HG03064 (cell line): ENCODE measurements around the gene TMEM38B.
"Not testable (repeated sequence)": the region's sequence is repeated elsewhere in the genome, so short reads cannot be mapped to it uniquely, and the experiment has no call there.

Experiments
- ATAC-seq: cut with Tn5 transposase; IDR thresholded peaks from one replicate; pipeline ENCODE4 v1.9.1; 2021; ENCODE audit warnings: low read depth; ENCODE audit not compliant: unreplicated experiment

The TMEM38B gene

DNA sequence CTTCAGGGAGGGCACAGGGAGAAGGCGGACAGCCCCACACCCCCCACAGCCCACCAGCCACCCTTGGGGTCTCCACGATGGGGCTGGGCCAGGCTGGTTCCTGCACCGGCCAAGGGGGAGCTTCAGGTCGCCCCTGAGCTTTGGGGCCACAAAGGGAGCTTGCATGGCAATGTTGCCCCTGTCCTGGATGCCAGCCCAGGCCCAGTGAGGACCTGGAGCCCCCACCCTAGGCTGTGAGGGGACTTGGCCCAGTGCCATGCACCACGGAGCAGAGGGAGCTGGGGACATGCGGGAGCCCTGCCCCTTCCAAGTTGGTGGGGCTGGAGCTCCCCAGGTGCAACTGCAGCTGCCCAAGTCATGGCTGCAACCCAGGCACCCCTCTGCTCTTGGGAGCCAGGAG, 18.4 kb downstream of the TMEM38B start:
- no peak for ATAC-seq

DNA sequence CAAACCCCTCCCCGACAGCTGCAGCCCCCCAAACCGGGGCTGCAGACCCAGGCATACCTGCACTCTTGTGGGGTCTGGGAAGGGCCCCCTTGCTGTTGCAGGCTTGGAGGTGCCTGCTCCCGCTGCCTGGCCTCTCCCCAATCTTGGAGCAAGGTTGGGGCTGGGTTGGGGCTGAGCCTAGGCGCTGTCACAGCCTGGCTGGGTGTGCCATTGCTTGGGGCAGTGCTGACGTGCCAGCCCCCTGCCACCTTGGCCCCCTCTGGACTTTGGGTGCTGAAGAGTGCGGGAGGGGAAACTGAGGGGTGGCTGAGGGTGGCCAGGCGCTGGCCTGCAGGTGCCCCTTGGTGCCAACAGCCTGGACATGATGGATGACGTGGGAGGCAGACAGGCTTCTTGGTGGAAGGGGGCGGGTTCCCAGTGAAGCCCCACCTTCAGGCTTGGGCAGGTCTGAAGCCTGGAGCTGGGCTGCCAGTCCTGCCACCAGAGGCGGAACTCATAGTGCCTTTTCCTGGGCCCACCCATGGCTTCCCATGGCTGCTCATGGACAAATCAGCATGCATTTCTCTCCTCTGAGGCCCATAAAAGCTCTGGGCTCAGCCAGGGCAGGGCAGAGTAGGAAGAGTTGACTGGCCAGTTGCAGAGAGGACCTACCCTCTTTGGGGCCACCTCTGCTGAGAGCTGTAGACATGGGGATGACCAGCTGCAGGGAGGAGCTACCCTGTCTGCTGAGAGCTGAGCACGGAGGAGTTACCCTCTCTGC, 19.1 kb downstream of the TMEM38B start:
- ATAC-seq, result no peak

DNA sequence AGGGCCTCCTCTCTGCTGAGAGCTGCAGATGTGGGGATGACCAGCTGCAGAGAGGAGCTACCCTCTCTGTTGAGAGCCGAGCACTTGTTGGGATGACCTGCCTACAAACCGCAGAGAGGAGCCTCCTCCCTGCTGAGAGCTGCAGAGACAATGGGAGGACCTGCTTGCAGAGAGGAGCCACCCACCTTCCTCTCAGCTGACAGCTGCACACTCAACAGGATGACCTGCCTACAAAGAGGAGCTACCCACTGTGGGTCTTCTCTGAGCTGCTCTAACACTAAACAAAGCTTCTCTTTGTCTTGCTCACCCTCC, 19.6 kb downstream of the TMEM38B start:
- ATAC-seq, result no peak

GRCh38 chr9:105716146-105716545, 21.8 kb downstream of the TMEM38B start:
- ATAC-seq, result no peak

DNA sequence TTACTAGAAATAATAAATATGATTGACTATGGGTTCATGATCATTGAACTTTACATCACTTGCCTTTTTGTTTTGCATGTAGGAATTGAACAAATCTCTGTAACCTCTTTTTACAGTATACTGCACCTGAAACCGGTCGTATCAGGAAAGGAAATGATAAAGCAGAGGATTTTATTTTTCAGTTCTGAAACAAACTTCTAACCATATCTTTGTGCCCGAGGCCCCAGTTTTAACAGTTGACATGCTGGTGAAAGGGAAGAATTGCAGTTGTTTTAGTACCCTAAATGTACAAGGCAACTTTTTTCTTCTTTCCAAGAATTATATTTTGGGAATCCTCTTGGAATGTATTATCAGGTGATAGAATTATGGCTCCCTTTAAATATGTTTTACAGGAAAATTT, 27.8 kb downstream of the TMEM38B start:
- no peak for ATAC-seq

DNA sequence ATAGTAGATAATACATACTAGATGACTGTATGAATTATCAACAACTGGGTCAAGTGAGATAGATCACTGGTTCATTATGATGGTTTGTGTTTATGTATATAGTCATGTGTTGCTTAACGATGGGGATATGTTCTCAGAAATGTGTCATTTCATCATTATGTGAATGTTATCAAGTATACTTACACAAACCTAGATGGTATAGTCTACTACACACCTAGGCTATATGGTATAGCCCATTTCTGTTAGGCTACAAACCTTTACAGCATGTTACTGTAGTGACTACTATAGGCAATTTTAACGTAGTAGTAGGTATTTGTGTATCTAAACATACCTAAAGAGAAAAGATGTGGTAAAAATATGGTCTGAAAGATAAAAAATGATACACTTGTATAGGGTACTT, 31.0 kb downstream of the TMEM38B start:
- ATAC-seq, result no peak

DNA sequence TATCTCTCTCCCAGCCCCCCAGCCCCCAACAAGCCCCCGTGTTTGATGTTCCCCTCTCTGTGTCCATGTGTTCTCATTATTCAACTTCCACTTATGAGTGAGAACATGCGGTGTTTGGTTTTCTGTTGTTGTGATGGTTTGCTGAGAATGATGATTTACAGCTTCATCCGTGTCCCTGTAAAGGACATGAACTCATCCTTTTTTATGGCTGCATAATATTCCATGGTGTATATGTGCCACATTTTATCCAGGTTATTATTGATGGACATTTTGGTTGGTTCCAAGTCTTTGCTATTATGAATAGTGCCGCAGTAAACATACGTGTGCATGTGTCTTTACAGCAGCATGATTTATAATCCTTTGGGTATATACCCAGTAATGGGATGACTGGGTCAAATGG, 33.9 kb downstream of the TMEM38B start:
- not testable (repeated sequence) for ATAC-seq

- ATAC-seq, result not testable (repeated sequence)
Measured at GRCh38 chr9:105731420-105731819, 37.1 kb downstream of the TMEM38B start.

- ATAC-seq, result no peak
Measured at GRCh38 chr9:105735366-105735765, 41.0 kb downstream of the TMEM38B start.

- ATAC-seq, result no peak
Measured at GRCh38 chr9:105737205-105737604, 42.9 kb downstream of the TMEM38B start.

GRCh38 chr9:105742088-105742487, 47.7 kb downstream of the TMEM38B start:
- ATAC-seq, result no peak

DNA sequence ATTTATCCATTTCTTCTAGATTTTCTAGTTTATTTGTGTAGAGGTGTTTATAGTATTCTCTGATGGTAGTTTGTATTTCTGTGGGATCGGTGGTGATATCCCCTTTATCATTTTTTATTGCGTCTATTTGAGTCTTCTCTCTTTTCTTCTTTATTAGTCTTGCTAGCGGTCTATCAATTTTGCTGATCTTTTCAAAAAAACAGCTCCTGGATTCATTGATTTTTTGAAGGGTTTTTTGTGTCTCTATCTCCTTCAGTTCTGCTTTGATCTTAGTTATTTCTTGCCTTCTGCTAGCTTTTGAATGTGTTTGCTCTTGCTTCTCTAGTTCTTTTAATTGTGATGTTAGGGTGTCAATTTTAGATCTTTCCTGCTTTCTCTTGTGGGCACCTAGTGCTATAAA, 53.0 kb downstream of the TMEM38B start:
- ATAC-seq, result not testable (repeated sequence)

GRCh38 chr9:105751761-105752160, 57.4 kb downstream of the TMEM38B start:
- ATAC-seq, result no peak

DNA sequence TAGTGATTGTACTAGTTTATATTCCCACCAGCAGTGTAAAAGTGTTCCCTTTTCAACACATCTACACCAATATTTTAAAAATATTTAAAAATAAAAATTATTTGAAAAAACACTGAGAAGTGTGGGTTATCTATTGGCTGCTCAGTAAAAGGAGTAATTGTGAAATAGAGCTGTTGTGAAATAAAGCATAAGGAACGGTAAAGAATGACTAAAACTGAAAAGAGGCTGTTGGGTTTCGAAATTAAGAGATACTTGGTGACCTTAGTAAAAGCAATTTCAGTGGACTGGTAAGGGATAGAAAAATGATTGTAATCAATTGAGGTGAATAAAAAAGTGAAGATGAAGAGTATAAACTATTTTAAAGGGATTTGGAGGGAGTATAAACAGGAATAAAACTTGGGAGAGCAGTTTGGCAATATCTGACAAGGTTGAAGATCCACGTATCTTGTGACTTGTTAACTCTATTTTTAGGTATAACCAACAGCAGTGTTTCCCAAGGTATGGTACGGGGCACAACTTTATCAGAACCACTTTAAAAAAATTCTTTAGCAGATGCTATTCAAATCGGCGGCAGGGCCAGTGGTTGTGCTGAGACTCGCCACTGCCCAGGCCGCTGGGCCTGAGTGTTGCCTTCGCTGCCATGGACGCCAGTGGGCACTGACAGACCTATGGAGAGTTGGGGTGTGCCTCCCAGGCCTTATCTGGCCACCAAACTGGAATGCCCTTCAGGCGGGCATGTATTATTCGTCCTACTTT, 63.3 kb downstream of the TMEM38B start:
- ATAC-seq, result no peak

DNA sequence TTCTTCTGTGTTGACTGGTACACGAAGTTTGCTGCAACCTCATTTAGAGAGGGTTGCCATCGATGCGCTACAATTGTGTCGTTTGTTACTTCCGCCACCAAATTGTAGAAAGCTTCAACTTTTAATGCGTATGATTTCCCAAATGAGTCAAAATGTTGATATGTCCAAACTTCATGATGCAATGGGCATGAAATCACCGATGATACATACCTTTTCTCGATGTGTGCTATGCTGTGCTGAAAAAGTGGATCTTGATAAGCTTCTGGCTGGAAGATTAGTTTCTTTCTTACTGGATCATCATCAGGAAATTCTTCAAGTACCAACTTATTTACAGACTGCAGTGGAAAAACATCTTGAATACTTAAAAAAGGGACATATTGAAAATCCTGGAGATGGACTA, 65.7 kb downstream of the TMEM38B start:
- ATAC-seq, result no peak

GRCh38 chr9:105782561-105783494, 88.5 kb downstream of the TMEM38B start:
- ATAC-seq, result not testable (repeated sequence)

- ATAC-seq, result not testable (repeated sequence)
Measured at GRCh38 chr9:105783495-105783872, 89.1 kb downstream of the TMEM38B start.

DNA sequence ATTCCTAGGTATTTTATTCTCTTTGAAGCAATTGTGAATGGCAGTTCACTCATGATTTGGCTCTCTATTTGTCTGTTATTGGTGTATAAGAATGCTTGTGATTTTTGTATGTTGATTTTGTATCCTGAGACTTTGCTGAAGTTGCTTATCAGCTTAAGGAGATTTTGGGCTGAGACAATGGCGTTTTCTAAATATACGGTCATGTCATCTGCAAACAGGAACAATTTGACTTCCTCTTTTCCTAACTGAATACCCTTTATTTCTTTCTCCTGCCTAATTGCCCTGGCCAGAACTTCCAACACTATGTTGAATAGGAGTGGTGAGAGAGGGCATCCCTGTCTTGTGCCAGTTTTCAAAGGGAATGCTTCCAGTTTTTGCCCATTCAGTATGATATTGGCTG, 92.5 kb downstream of the TMEM38B start:
- ATAC-seq, result not testable (repeated sequence)

- no peak for ATAC-seq
Measured at GRCh38 chr9:105816202-105816744, 121.9 kb downstream of the TMEM38B start.

- no peak for ATAC-seq
Measured at GRCh38 chr9:105816981-105817380, 122.6 kb downstream of the TMEM38B start.

DNA sequence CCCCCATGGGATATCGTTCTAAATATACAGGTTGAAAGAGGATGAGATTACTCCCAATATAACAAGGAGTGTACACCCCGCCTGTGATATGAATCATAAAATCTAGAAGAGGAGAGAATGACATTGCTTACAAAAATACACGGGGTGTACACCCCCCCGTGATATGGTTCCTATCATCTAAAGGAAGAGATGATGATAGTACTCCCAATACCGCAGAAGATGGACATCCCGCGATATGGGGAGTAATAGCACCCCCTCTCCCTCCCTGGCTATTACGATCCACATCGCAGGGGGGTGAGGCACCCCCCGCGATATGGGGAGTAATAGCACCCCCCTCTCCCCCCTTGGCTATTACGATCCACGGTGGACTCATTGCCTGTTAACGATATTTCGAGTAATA, 124.6 kb downstream of the TMEM38B start:
- ATAC-seq, result no peak
